Measurements from ENCODE around the gene ADGRE1. TPM values are rescaled to one million over a fixed set of nuclear protein-coding genes. Genes with fewer than 3 reads are reported as not detected.

Gene ADGRE1
- total and polyA plus RNA-seq, 2 of the 8 experiments (the other 6 are each of a cell fraction or from before 2014, with no cell fraction given) = not detected

DNA sequence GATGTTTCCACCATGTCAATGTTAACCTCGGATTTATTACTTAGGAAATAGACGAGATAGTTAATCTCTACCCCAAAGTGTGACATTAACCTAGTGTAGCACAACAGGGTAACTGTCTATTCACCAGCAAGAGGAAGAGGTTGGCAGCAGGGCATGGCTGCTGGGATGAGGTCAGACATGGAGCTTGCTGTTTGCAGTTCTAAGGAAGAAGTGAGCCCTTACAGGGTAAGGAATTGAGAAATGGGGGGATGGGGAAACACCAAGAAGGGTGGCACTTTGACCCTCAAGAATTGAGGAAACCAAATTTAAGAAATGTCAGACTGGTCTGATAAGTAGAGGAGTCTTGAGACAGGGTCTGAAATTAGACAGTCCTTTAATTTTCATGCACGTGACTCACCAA is 71.4 kb downstream of the ADGRE1 start:
- FAIRE-seq (no peak), DNase-seq (ENCODE audit: low read depth in 1 of 2, low spot score in 2 of 2) (no peak)
- no peak overlapping the region for H3K4me2 ChIP-seq (ENCODE audit: insufficient read depth in 1 of 2, low read depth in 2 of 2, low read length in 2 of 2)
- H3K18ac ChIP-seq (ENCODE audit: extremely low read depth, low read length) = no peak overlapping the region
- ChIA-PET POLR2A (ENCODE audit: partially characterized antibody) (no interaction called here), CTCF (ENCODE audit: partially characterized antibody) (no interaction called here)
- no peak overlapping the region for H2BK5ac ChIP-seq (ENCODE audit: low read depth, low read length)
- H3K79me1 ChIP-seq (ENCODE audit: low read depth, low read length) = no peaks in the 10 kb centered on the region
- peaks cover 50 to 84% of the 10 kb centered on the region in 2 experiments for H3K9me3 ChIP-seq (ENCODE audit: insufficient read depth in 2 of 2, low read depth in 1 of 2, low read length in 1 of 2)
- H3K36me3 ChIP-seq (ENCODE audit: control insufficient read depth in 2 of 4, insufficient read depth in 4 of 4, low read length in 3 of 4) = no peaks in the 10 kb centered on the region
- WGBS, 2 experiments (ENCODE audit: extremely low coverage in 1 of 2, insufficient coverage in 1 of 2, insufficient read length in 1 of 2, insufficient replicate concordance in 2 of 2, low coverage in 1 of 2, low lambda C conversion rate in 2 of 2, missing lambda C conversion rate in 1 of 2) = 78% methylated on average over 3 of the region's 3 CpGs; no CpG with 5 or more reads in 1 of the 2 experiments
- no peak overlapping the region for H3K14ac ChIP-seq (ENCODE audit: insufficient read length)
- no peak overlapping the region for H4K8ac ChIP-seq (ENCODE audit: extremely low read depth, insufficient read depth, low read length)
- no peak overlapping the region for H3K56ac ChIP-seq (replicated peaks; ENCODE audit: insufficient read length, low read depth, low read length)
- H2BK120ac ChIP-seq (replicated peaks; ENCODE audit: low read depth, low read length) = no peak overlapping the region
- H3K4me1 ChIP-seq (replicated peaks in 1 of 4; ENCODE audit: control insufficient read depth in 3 of 4, insufficient read depth in 4 of 4, low read length in 3 of 4) = no peaks in the 10 kb centered on the region
- H2BK12ac ChIP-seq (ENCODE audit: low read depth, low read length) = no peak overlapping the region
- H3K27ac ChIP-seq (ENCODE audit: low read depth, low read length) = no peak overlapping the region
- no peak overlapping the region for H3K4me3 ChIP-seq (ENCODE audit: extremely low read depth in 1 of 4, insufficient read depth in 2 of 4, low read depth in 3 of 4, low read length in 4 of 4)
- H4K5ac ChIP-seq (ENCODE audit: insufficient read length, low read depth, low read length) = no peak overlapping the region
- no peak overlapping the region for H3K23ac ChIP-seq (ENCODE audit: insufficient read length)
- no peak overlapping the region for H2AK5ac ChIP-seq (ENCODE audit: low read depth, low read length)
- no peak overlapping the region for H2BK15ac ChIP-seq (ENCODE audit: low read length)
- peaks cover 8% of the 10 kb centered on the region; the same call in 1 of the 2 replicates for H3K23me2 ChIP-seq (ENCODE audit: low read depth, low read length)
- H3K79me2 ChIP-seq (ENCODE audit: control insufficient read depth in 1 of 2, insufficient read depth in 2 of 2, low read length in 2 of 2) = no peaks in the 10 kb centered on the region
- H4K91ac ChIP-seq (replicated peaks; ENCODE audit: insufficient read length, low read length) = no peak overlapping the region
- H3K27me3 ChIP-seq (replicated peaks in 1 of 4; ENCODE audit: control insufficient read depth in 3 of 4, extremely low read depth in 1 of 4, insufficient read depth in 3 of 4, low read length in 3 of 4) = no peaks in the 10 kb centered on the region
- peaks cover 0 to 6% of the 10 kb centered on the region in 2 experiments for H4K20me1 ChIP-seq (replicated peaks in 1 of 2; ENCODE audit: control insufficient read depth in 1 of 2, insufficient read depth in 2 of 2, low read length in 2 of 2)
- no peak overlapping the region for H3K9ac ChIP-seq (replicated peaks in 1 of 4; ENCODE audit: extremely low read depth in 1 of 4, low read depth in 3 of 4, low read length in 3 of 4)
- no peak overlapping the region for H2AFZ ChIP-seq (ENCODE audit: low read length)
- H3K4ac ChIP-seq (replicated peaks; ENCODE audit: insufficient read length, low read depth, low read length) = no peak overlapping the region
- H2BK20ac ChIP-seq (ENCODE audit: low read length) = no peak overlapping the region

Measured in H1 (cell line).